ENCODE data around the gene TMEM156. TPM values are rescaled to one million over a fixed set of nuclear protein-coding genes. Genes with fewer than 3 reads are reported as not detected.
"Not testable (repeated sequence)": the region's sequence is repeated elsewhere in the genome, so short reads cannot be mapped to it uniquely, and the experiment has no call there.

TMEM156 gene
- total and polyA plus RNA-seq, 10 donors = 10.5 to 76.1 (median 17.0) TPM

DNA sequence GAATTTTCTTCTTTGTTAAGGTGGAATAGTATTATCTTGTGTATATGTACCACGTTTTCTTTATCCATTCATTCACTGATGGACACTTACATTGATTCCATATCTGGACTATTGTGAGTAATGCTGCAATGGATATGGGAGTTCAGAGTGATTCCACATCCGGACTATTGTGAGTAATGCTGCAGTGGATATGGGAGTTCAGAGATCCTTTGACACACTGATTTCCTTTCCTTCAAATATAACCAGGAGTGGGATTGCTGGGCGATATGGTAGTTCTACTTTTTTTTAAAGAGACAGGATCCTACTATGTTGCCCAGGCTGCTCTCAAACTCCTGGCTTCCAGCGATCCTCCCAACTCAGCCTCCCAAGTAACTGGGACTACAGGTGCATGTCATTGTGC lies 12.1 kb downstream of the TMEM156 start:
- no peak overlapping the region for H3K27ac ChIP-seq
- whole genome bisulfite sequencing, 5 donors = 67 to 88% (median 81%) methylated on average over 4 of the region's 4 CpGs
- H3K9me3 ChIP-seq = peaks cover 0 to 29% (median 22%) of the 10 kb centered on the region in 8 donors
- H3K27me3 ChIP-seq (replicated peaks in 1 of 7) = no peaks in the 10 kb centered on the region
- no peak overlapping the region for H3K4me3 ChIP-seq
- peaks cover 0 to 21% (median 0%) of the 10 kb centered on the region in 6 donors for H3K36me3 ChIP-seq
- H3K4me1 ChIP-seq = no peaks in the 10 kb centered on the region
- TF ChIP-seq, protein P1, sequence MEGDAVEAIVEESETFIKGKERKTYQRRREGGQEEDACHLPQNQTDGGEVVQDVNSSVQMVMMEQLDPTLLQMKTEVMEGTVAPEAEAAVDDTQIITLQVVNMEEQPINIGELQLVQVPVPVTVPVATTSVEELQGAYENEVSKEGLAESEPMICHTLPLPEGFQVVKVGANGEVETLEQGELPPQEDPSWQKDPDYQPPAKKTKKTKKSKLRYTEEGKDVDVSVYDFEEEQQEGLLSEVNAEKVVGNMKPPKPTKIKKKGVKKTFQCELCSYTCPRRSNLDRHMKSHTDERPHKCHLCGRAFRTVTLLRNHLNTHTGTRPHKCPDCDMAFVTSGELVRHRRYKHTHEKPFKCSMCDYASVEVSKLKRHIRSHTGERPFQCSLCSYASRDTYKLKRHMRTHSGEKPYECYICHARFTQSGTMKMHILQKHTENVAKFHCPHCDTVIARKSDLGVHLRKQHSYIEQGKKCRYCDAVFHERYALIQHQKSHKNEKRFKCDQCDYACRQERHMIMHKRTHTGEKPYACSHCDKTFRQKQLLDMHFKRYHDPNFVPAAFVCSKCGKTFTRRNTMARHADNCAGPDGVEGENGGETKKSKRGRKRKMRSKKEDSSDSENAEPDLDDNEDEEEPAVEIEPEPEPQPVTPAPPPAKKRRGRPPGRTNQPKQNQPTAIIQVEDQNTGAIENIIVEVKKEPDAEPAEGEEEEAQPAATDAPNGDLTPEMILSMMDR (IDR thresholded peaks at IDR 0.05 in 8 of 11, conservative IDR thresholded peaks at IDR 0.05 in 3 of 11) = no peak
- TF ChIP-seq POLR2AphosphoS5 (IDR thresholded peaks at IDR 0.05) (no peak), POLR2A (IDR thresholded peaks at IDR 0.05) (no peak)
- intact Hi-C loops (cut with DNase I; ENCODE audit: low total_unique reads) = no loop called here
- DNase-seq = no peak

- 81 to 95% (median 88%) methylated on average over 2 of the region's 2 CpGs for WGBS, 5 donors
- intact Hi-C loops (cut with DNase I; ENCODE audit: low total_unique reads) = no loop called here
- H3K4me1 ChIP-seq = peaks cover 0 to 3% (median 0%) of the 10 kb centered on the region in 6 donors
- peaks cover 0 to 51% (median 38%) of the 10 kb centered on the region in 8 donors for H3K9me3 ChIP-seq
- TF ChIP-seq POLR2AphosphoS5 (IDR thresholded peaks at IDR 0.05) = no peak
- no peak for TF ChIP-seq POLR2A (IDR thresholded peaks at IDR 0.05)
- TF ChIP-seq, protein P1 (IDR thresholded peaks at IDR 0.05 in 8 of 11, conservative IDR thresholded peaks at IDR 0.05 in 3 of 11) = no peak
- no peak for DNase-seq
- H3K36me3 ChIP-seq = peaks cover 0 to 27% (median 0%) of the 10 kb centered on the region in 6 donors
- no peak overlapping the region for H3K27ac ChIP-seq
- no peak overlapping the region for H3K4me3 ChIP-seq
- no peaks in the 10 kb centered on the region for H3K27me3 ChIP-seq (replicated peaks in 1 of 7)
Observed at GRCh38 chr4:39014028-39014427, 18.2 kb downstream of the TMEM156 start.

DNA sequence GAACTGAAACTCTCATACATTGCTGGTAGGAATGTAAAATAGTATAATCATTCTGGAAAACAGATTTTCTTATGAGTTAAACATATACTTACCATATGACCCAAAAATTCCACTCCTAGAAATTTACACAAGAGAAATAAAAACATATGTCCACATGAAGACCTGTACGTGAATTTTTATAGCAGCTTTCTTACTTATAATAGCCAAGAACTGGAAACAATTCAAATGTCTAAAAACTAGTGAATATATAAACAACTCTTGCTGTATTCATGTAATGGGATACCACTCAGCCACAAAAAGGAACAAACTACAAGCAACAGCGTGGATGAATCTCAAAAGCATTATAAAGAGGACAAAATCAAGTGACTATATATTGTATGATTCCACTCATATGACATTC lies 27.5 kb downstream of the TMEM156 start:
- Histone ChIP-seq H3K9me3 (peaks cover 0 to 28% (median 10%) of the 10 kb centered on the region in 8 donors), H3K27ac (no peak overlapping the region), H3K4me3 (no peak overlapping the region), H3K27me3 (replicated peaks in 1 of 7) (no peaks in the 10 kb centered on the region), H3K36me3 (peaks cover 0 to 9% (median 0%) of the 10 kb centered on the region in 6 donors), H3K4me1 (peaks cover 0 to 3% (median 0%) of the 10 kb centered on the region in 6 donors)
- intact Hi-C loops (cut with DNase I; ENCODE audit: low total_unique reads) = no loop called here
- 70 to 92% (median 81%) methylated on average over 2 of the region's 2 CpGs for WGBS, 5 donors
- no peak for DNase-seq
- TF ChIP-seq, protein P1 (IDR thresholded peaks at IDR 0.05 in 8 of 11, conservative IDR thresholded peaks at IDR 0.05 in 3 of 11) = no peak
- TF ChIP-seq POLR2AphosphoS5 (IDR thresholded peaks at IDR 0.05) (no peak), POLR2A (IDR thresholded peaks at IDR 0.05) (no peak)

DNA sequence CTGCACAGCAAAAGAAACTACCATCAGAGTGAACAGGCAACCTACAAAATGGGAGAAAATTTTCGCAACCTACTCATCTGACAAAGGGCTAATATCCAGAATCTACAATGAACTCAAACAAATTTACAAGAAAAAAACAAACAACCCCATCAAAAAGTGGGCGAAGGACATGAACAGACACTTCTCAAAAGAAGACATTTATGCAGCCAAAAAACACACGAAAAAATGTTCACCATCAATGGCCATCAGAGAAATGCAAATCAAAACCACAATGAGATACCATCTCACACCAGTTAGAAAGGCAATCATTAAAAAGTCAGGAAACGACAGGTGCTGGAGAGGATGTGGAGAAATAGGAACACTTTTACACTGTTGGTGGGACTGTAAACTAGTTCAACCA lies 30.2 kb downstream of the TMEM156 start:
- H3K4me3 ChIP-seq; intact Hi-C loops (cut with DNase I; ENCODE audit: low total_unique reads); DNase-seq; H3K27me3 ChIP-seq (replicated peaks in 1 of 7); H3K27ac ChIP-seq; H3K4me1 ChIP-seq: not testable (repeated sequence)
- peaks cover 0 to 35% (median 17%) of the 10 kb centered on the region in 8 donors for H3K9me3 ChIP-seq
- 71 to 88% (median 83%) methylated on average over 2 to 3 of the region's 4 CpGs for WGBS, 5 donors
- H3K36me3 ChIP-seq = peaks cover 0 to 30% (median 6%) of the 10 kb centered on the region in 6 donors

- Histone ChIP-seq H3K36me3 (peaks cover 0 to 70% (median 6%) of the 10 kb centered on the region in 6 donors), H3K27me3 (replicated peaks in 1 of 7) (no peaks in the 10 kb centered on the region), H3K4me1 (no peaks in the 10 kb centered on the region), H3K9me3 (peaks cover 0 to 17% (median 14%) of the 10 kb centered on the region in 8 donors), H3K27ac (no peak overlapping the region), H3K4me3 (no peak overlapping the region)
- TF ChIP-seq POLR2A (IDR thresholded peaks at IDR 0.05) = no peak
- TF ChIP-seq, protein P1 (IDR thresholded peaks at IDR 0.05 in 8 of 11, conservative IDR thresholded peaks at IDR 0.05 in 3 of 11) = no peak
- no peak for TF ChIP-seq POLR2AphosphoS5 (IDR thresholded peaks at IDR 0.05)
- no peak for DNase-seq
- intact Hi-C loops (cut with DNase I; ENCODE audit: low total_unique reads) = no loop called here
- 80 to 92% (median 87%) methylated on average over 2 of the region's 2 CpGs for WGBS, 5 donors
Observed at GRCh38 chr4:38995660-38996005, 36.6 kb downstream of the TMEM156 start.

Data from spleen (tissue), 11 donors.